Inflammatory macrophage treated with lipopolysaccharide for 1 hour (primary cell): Measurements from ENCODE around the gene PPT2.
"Not testable (repeated sequence)": the region's sequence is repeated elsewhere in the genome, so short reads cannot be mapped to it uniquely, and the experiment has no call there.

Experiments used
- DNase-seq, 2 donors: peaks; one replicate each; pipeline ENCODE4 v3.0.0-alpha.2; 2020 to 2022

PPT2 gene

DNA sequence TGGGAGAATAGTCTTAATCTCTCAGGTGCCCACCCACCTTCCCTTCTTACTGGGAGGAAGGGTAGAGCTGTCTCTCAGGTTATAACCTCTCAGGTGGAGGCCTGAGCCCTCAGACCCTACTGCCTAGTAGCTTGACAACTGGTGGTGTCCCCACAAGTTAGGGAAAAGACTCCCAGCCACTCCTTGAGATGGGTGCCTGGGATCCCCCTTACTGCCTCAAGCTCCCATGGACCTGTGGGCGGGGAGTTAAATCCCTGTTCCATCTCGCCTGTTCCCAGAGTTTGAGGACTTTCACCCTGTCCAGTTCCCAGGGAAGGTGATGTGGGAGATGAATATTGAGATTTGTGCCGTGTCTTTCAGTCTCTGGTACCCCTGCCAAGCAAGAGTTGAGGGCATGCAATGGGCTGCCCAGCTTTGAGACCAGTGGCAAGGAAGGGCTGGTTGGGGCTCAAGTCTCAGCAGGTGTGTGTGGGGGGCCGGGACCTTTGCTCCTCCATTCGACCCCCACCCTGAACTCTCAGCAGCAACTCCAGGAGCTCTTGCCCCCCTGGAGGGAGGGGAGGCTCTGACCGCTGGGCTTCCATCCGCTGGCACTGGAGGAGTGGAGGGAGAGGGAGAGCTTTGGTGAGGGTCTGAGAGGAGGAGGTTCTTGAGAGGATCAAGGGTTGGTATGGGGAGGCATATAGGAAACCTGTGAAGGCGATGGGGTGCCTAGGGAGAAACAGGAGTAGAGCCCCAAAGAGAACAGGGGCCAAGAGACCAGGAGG, 37.2 kb downstream of the PPT2 start:
- DNase-seq = peak in 1 of 2 donors; percentile 65

DNA sequence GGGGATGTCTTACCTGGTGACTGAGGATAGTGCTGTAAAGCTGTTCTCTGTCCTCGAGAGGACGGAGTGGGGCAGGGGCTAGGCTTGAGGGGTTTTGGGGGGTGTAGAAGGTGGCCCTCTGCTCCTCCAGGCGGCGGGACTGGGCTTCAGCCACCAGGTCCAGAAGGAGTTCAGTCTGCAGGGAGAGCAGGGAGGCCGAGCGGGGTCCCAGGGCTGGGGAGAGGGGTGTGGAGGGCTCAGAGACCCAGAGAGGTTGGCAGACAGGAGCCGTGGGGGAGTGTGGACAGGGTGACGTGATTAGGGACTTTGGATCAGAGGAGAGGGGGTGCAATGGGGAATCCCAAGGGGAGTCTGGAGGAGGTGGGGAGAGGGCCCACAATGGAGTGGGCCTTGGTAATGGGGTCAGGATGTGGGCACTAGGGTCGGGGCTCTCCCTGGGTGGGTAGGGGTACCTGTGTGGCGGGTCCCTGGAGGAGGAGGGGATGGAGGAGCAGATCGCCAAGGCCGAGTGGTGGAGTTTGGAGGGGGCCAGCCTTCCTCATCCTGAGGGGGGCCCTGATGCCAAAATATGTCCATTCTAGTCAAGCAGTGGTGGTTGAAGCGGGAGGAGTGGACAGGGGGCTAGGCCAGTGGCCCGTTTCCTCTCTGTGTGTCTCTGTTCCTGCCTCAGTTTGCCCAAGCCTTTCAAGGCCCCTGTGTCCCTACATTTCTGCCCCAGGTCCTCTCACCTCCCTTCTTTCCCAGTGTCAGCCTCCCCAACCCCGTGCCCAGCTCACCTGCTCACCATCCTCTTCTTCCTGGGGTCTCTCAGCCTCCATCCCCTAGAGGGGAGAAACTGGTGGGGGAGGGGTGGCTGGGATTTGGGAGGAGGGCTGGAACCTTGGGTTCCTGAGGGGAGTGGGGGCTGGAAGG, 38.0 kb downstream of the PPT2 start:
- DNase-seq = peak; percentile 50 to 78

DNA sequence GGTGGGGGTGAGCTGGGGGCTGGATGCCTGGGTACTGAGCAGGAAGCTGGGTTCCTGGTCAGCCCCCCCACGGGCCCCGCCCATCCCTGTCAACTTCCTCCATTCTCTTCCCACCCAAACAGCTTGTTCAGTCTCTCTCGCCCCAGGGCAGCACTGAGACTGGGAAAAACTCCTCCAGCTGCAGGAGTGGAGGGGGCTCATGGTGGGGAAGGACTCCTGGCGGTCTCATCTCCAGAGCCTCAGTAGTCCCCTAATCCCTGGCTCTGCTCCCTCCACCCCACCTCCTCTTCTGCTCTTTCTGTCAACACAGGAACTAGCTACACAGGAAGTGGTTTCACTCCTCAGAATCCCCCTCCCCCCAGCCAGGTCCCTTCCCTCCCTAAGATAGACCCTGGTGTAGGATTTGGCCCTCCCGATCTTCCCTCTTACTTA, 38.7 kb downstream of the PPT2 start, which contains the start of gene GPSM3:
TSS of gene GPSM3 (minus strand) at position 36 of the 432 bp plus-strand sequence. CDS start 130 bp downstream, outside the sequence.
- peak; percentile 58 to 75 for DNase-seq

DNA sequence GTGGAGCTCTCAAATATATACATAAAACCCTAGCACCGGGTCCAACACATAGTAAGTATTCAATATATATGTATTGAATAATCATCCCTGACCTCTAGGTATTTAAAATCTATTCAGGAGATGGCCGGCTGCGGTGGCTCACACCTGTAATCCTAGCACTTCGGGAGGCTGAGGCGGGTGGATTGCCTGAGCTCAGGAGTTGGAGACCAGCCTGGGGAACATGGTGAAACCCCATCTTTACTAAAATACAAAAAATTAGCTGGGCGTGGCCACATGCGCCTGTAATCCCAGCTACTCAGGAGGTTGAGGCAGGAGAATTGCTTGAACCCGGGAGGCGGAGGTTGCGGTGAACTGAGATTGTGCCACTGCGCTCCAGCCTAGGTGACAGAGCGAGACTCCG, 39.2 kb downstream of the PPT2 start:
- not testable (repeated sequence) for DNase-seq

DNA sequence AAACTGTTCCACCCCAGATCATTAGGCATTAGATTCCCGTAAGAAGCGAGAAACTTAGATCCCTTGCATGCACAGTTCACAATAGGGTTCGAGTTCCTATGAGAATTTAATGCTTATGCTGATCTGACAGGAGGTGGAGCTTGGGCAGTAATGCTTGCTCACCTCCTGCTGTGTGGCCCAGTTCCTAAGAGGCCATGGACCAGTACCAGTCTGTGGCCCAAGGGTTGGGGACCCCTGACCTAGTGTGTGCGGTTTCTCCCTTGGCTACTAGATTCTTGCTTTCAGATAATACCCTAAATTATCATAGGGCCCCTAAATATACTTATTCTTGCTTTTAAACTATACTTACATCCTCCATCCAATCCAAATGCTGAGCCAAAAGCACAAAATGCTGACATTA, 40.4 kb downstream of the PPT2 start:
- no peak for DNase-seq

DNA sequence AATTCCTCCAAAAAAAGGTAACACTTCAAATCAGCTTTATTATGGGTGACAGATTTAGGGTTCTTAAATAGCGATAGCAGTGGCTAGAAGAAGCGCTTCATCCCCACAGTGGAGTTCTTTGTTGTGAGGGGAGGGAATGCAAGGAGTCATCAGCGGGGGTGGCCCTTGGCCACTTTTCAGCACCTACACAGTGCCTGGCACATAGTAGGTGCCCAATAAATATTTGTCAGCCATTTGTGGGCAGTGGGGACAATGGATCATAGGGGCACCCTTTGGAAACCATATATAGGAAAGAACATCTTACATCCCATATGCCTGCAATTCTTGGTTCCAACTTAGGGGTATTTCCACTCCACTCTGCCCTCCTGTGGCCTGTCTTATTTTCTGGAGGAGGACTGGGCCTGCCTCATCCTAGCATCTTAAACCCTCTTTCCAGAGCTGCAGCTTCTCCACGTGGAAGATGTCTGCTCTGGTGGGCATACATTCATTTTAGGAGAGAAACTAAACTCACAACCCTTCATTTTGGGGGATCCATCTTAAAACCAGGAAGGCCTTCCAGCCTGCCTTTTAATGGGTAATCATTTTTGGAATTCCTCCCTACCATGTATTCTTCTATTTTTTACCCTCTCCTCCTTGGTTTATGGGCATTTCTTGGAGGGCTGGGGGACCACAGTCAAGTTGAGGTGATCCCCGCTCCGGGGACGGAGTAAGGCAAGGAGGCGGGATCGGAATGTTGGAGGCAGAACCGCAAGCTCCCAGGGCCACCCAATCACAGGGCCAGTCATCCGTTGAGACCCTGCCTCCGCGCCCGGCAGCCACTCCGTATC, 41.1 kb downstream of the PPT2 start:
- DNase-seq = peak; percentile 62 to 69

DNA sequence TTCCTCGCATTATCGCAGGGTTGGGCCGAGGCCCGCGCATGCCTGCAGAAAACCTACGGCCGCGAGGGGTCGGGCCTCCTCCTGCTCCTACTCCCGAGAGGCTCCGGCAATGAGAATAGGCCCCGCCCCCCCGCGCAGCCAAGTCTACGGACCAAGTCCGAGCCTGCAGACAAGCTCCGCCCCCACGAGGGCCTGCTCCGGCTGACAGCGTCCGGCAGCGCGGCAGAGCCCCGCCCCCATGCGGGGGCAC, 41.6 kb downstream of the PPT2 start:
- DNase-seq = peak; percentile 100

DNA sequence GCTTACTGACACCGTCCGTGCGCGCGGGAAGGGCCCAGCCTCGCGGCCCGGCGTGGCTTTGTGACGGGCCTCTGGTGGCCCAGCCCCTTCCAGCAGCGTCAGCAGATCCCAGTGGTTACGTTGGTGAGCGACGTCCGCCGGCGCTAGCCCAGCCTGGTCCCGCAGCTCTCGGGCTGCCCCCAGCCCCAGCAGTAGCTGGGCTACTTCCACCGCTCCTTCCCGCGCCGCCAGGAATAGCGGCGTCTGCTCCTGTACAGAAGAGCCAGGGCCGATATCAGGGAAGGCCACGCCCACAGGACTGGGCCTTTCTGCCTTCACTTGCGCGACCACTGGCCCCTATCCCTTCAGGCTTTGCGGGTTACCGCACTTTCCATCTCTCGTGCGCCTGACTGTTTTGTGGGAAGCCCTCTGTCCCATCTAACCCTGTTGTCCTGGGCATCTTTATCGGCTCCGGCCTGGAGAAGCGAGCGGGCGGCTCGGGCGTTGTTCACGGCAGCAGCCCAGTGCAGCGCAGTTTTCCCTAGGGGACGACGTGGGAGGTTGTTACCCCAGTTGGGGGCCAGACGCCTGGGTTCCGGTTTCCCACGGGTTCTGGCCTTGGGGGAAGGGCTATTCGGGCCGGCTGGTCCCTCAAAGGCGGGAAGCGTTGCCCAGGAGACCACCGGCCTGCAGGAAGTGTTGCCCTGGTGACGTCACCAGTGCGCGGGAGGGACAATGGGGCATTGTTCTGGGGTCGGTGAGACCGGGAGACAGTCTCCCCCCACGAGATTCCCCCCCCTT, 42.2 kb downstream of the PPT2 start:
- DNase-seq = peak; percentile 59 to 68

DNA sequence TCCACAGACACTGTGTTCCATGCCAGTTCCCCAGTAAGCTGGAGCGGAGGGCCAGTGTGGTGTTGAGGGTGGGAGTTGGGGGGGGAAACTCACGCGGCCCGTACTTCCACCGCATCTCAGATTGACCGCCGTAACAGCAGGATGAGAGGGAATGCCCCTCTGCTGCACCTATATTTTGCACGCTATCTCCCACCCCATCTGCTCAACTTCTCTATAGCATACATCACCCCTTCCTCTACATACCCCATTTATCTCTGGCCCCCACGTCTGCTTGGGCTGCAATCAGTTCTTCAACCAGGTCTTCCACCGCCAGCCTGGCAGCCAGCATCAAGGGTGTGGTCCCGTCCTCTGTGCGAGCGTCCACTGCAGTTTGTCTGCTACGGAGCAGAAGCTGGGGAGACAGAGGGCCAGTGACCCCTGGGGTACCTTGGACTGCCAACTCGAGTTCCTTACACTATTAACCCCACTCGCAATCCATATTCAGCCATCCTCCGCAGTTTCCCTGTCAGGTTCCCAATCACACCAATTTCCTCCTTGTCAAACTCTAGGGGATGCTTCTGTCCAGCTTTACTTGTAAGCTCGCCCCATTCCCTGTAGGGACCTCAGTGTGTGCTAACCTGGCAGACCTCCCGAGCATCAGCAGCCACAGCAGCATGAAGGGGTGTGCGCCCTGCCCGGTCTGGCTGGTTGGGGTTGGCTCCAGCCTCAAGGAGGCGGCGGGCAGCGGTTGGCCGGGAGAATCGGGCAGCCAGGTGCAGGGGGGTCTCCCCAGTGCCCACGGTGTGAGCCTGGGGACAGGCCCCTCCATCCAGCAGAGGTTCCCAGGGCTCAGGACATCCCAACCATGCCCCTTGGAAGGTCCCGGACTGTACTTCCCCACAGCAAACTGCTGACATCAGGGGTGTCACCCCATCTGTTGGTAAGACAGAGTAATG, 43.0 kb downstream of the PPT2 start:
- peak; percentile 71 to 84 for DNase-seq

DNA sequence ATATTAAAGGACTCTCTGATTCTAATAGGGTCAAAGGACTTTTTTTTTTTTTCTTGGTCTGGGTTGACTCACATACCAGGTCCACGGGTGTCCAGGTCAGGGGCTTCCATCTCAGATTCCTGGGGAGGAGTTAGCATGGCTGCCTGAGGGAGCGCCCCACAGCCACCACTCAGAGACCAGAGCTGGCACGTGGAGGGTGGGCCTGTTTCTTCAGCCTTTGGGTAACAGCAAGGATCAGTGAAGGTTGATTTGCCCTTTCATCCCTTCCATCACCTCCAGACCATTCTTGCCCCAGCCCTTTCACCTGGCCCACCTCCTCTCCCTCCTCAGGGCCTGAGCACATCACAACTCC, 44.4 kb downstream of the PPT2 start:
- DNase-seq = no peak

DNA sequence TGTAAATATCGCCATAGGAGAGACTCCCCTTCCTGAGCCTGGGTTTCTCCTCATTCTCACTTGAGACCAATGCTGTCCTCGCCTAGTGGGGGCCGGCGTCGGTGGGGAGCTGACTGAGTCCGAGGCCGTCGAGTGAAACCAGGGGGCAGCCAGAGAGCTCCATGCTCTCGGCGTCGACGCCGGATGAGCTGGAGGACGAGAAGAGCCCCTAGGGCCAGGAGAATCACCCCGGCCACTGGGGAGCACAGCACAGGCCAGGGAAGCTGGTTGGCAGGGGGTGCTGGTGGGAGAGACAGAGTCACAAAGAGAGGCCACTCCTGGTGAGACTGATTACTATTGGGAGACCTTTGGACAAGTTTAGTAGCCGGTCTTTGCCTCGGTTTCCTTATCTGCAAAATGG, 44.9 kb downstream of the PPT2 start:
- no peak for DNase-seq

DNA sequence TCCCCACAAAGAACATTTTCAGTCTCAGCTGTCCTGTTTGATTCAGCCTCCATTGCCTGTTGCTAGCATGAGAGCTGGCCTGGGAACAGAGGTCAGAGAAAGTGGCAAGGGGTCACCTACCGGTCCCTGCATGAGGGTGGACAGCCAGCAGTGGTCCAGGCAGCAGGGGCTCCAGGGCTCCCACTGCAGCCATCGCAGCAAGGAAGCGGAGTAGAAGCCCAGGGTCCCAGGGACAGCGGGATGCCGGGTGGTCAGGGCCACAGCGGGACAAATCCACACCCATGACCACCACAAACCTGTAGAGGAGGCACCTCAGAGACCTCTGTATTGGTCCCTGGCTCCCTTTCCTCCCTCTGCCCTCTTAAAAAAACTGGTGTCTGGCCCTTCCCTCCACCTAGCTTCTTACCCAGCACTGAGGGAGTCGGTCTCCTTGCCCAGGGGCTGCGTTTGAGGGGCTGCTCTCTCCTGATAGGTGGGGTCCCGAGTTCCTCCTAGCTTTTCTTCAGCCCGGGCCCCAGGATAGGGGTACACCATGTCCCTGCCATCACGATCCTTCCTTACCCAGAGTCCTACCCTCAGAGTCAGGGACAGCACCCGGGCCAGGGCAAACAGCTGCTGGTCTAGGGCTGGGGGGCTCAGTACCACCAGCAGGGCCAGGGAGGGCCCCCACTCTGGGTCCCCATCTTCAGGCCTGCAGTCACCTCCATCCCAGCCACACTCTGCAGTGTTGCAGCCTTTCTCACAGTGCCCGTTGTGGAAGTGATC, 47.0 kb downstream of the PPT2 start:
- DNase-seq = no peak

DNA sequence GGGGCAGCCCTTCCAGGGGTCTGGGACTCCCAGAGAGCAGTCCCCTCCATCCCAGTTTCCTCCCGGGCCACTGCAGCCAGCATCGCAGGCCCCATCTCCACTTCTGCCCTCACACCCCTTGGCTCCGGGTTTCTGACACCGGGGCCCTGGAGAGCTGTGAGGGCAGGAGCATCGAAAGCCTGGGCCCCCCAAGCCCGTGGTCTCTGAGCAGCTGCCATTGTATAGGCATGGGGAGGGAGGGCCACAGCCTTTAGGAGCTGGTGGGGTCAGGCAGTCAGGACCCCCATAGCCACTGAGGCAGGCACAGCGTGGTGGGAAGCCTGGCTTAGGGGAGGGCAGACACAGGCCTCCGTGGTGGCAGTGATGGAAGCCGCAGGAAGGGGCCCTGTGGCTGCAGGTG, 48.2 kb downstream of the PPT2 start:
- no peak for DNase-seq

DNA sequence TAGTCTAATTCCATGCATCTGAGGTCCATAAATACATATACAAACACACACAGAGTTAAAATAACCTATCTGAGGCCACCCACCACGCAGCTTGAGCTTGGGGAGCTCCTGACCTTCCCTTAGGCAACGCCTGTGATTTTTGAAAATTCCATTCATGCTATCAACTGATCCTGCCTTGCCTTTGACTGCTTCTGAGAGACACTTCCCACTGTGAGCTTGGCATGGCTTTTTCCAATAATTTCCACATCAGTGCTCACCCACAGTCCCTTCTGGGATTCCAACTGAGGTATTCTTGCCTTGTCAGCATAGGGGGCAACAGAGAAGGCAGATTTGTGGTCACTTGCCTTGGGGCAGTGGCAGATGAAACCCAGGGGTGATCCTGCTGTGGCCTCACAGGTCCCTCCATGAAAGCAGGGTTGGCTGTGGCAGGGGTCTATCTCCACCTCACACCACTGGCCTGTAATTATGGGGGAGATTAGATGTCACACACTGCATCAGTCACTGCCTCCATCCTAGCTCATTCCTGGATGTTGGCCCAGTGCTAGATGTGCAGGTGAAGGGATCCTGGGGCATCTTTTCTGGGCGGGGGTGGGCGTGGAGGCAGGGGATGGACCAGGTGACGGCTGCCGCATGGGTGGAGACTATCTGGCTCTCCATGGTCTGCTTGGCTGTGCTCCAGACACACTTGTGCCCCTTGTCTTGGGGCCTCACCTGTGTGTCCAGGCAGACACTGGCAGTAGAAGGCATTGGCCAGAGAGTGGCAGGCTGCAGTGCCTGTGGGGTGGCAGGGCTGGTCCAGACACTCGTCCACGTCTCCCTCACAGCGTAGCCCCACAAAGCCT, 49.7 kb downstream of the PPT2 start:
- DNase-seq = no peak

DNA sequence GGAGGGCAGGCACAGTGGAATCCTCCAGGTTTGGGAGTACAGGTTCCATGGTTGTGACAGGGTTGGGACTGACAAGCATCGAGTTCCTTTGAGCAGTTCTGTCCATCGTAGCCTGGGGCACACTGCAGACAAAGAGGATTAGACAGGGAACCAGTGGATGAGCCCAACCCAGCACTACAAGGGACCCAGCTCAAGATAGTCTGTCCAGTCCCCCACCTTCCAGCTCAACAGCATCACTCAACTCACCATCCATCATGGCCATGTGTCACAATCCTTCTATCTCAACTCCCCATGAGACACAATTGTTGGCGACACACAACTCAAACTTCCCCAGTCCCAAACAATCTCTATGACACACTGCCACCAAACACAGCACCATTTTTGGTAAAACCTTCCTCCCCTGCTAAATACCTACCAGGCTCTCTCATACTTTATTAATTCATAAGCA, 50.4 kb downstream of the PPT2 start:
- DNase-seq = no peak

DNA sequence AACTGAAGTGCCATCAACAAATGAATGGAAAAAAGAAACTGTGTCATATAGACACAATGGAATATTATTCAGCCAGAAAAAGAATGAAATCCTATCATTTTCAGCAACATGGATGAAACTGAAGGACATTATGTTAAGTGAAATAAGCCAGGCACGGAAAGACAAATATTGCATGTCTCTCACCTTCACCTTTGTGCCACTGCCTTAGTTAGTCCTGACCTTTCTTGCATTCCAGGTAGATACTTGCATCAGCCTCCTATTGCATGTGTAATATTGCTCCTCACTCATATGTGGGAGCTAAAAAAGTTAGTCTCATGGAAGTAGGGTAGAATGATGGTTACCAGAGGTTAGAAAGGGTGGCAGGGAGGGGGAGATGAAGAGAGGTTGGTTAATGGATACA, 55.1 kb downstream of the PPT2 start:
- DNase-seq = no peak

DNA sequence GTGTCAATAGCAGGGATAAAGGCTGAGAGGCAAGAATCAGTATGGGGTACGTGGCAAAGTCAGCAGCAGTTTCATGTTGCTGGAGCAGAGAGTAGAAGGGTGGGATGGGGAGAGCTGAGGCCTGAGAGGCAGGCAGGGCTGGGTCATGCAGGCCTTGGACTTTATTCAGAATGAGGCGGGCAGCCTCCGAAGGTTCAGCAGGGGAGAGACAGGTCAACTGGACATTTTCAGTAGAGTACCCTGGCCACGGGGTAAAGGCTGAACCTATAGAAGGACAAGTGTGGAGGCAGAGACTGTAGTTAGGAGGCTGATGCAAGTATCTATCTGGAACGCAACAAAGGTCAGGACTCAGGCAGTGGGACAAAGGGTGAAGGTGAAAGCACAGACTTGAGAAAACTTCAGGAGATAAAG, 56.3 kb downstream of the PPT2 start:
- DNase-seq = no peak

DNA sequence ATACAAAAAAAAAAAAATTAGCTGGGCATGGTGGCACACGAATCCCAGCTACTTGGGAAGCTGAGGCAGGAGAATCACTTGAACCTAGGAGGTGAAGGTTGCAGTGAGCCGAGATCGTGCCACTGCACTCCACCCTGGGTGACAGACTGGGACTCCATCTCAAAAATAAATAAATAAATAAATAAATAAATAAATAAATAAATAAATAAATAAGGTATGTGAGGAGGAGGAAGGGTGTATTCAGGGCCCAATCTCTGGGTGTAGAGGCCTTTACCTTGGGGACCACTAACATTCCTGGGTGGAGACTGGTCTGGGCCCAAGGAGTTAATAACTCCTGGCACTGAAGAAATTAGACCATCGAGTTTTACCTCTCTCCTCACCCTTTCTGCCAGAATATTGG, 57.5 kb downstream of the PPT2 start:
- DNase-seq = not testable (repeated sequence)

DNA sequence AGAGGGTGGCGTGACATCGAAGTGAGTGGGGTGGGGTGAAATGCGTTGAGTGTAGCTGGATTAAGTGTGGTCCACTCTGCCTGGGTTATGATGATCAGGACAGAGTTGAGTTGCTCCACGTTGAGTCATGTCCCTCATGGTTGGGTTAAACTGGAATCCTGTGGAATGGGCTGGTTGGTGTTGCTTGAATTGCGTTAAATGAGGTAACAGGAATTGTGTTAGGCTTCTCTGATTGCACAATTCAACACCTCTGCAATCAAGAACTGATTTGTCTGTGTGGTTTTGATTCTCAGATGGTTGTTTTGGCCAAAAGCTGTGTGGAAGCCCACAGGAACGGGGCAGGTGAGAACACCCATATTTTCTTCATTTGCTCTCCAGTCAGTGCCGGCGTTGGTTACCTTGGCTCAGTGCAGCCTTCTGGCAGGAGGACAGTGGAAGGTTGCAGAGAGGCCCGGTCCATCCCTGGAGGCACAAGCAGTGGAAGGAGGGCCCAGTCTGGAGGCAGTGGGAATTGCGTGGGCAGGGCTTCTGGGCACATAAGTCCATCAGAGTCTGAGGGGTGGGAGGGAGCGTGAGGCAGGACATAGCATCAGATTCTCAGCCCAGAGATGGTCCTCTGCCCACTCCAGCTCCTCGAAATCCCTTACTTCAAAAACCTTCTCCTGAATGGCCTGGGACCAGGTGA, 58.3 kb downstream of the PPT2 start:
- no peak for DNase-seq
